Measurements from ENCODE around the gene LMTK3.
A peak's percentile ranks its signal among the peaks of the same experiment; 100 is the strongest.

Gene LMTK3

GRCh38 chr19:48446579-48446978, 65.1 kb downstream of the LMTK3 start:
- no peak for DNase-seq (ENCODE audit: low spot score)

GRCh38 chr19:48445606-48446481, 65.8 kb downstream of the LMTK3 start, which contains the start of gene GRWD1:
Gene GRWD1 (plus strand): TSS chr19:48445983. CDS start chr19:48446006, 23 bp downstream.
- peak; percentile 95 for DNase-seq (ENCODE audit: low spot score)

GRCh38 chr19:48445256-48445605, 66.4 kb downstream of the LMTK3 start:
- DNase-seq (ENCODE audit: low spot score): peak; percentile 65

GRCh38 chr19:48444936-48445200, 66.8 kb downstream of the LMTK3 start:
- DNase-seq (ENCODE audit: low spot score): no peak

GRCh38 chr19:48444129-48444935, 67.3 kb downstream of the LMTK3 start:
- no peak for DNase-seq (ENCODE audit: low spot score)

GRCh38 chr19:48443731-48444128, 67.9 kb downstream of the LMTK3 start:
- DNase-seq (ENCODE audit: low spot score): no peak

- DNase-seq (ENCODE audit: low spot score): no peak
Observed at GRCh38 chr19:48443256-48443655, 68.4 kb downstream of the LMTK3 start.

- DNase-seq (ENCODE audit: low spot score): no peak
Observed at GRCh38 chr19:48442116-48443035, 69.3 kb downstream of the LMTK3 start.

GRCh38 chr19:48441360-48442050, 70.1 kb downstream of the LMTK3 start:
- no peak for DNase-seq (ENCODE audit: low spot score)

- DNase-seq (ENCODE audit: low spot score): no peak
Observed at GRCh38 chr19:48436586-48436985, 75.0 kb downstream of the LMTK3 start.

Measured in hematopoietic multipotent progenitor cell treated with erythropoietin and hydrocortisone succinate and interleukin-3 and kit ligand, for 15 days (in vitro differentiated cells).